SU-DHL-6 (cell line): ENCODE measurements around the gene SLC22A23.

Source experiments
- H2AFZ ChIP-seq: fragments of 200-600 bp; sonication (generic); 2 replicates; pipeline ENCODE4 v1.6.1; 2014; ENCODE audit warnings: low read depth, mild to moderate bottlenecking, moderate library complexity, mixed read lengths, antibody characterized with exemption, low read length; ENCODE audit not compliant: severe bottlenecking
- H3F3A ChIP-seq: fragments of 200-600 bp; shearing (Covaris generic); 2 replicates; pipeline ENCODE4 v1.6.0; 2016; ENCODE audit warnings: antibody characterized with exemption, mild to moderate bottlenecking; ENCODE audit not compliant: insufficient read depth
- H3K27ac ChIP-seq: fragments of 200-600 bp; sonication (generic); 2 replicates; pipeline ENCODE4 v1.5.1; 2016; ENCODE audit warnings: low read depth, mild to moderate bottlenecking, low read length, moderate library complexity, mixed read lengths
- H3K27me3 ChIP-seq: fragments of 200-600 bp; sonication (generic), shearing (Covaris generic); 2 replicates; pipeline ENCODE4 v1.6.0; 2014; ENCODE audit warnings: mild to moderate bottlenecking, low read length
- H3K36me3 ChIP-seq: fragments of 200-600 bp; sonication (generic); 2 replicates; pipeline ENCODE4 v1.6.1; 2014; ENCODE audit warnings: mild to moderate bottlenecking, low read length, mixed read lengths
- H3K4me2 ChIP-seq: fragments of 300-600, 200-600 bp; shearing (Covaris generic), sonication (generic); 2 replicates; pipeline ENCODE4 v1.6.0; 2014; ENCODE audit warnings: low read length, low read depth, mild to moderate bottlenecking; ENCODE audit not compliant: poor library complexity, severe bottlenecking
- H3K4me3 ChIP-seq: fragments of 200-600 bp; sonication (generic); 2 replicates; pipeline ENCODE4 v1.5.1; 2014; ENCODE audit warnings: antibody characterized with exemption, low read length, mild to moderate bottlenecking, mixed read lengths; ENCODE audit not compliant: insufficient read depth, poor library complexity, severe bottlenecking
- H3K79me2 ChIP-seq: fragments of 200-600 bp; sonication (generic); 2 replicates; pipeline ENCODE4 v1.6.1; 2014; ENCODE audit warnings: mild to moderate bottlenecking, low read length, moderate library complexity; ENCODE audit not compliant: insufficient read depth
- H3K9ac ChIP-seq: fragments of 200-600 bp; sonication (generic); 2 replicates; pipeline ENCODE4 v1.7.0; 2014; ENCODE audit warnings: mild to moderate bottlenecking, low read length
- H3K9me2 ChIP-seq: fragments of 200-600 bp; sonication (generic); replicated peaks from 2 replicates; pipeline ENCODE4 v1.6.1; 2014; ENCODE audit warnings: low read length; ENCODE audit not compliant: insufficient read depth
- H3K9me3 ChIP-seq: fragments of 200-600 bp; sonication (generic); 2 replicates; pipeline ENCODE4 v1.6.1; 2014; ENCODE audit warnings: low read length, mixed read lengths; ENCODE audit not compliant: insufficient read depth
- H4K20me1 ChIP-seq: fragments of 200-600 bp; sonication (generic); 2 replicates; pipeline ENCODE4 v1.6.1; 2014; ENCODE audit warnings: low read depth, mild to moderate bottlenecking, antibody characterized with exemption, low read length, moderate library complexity, mixed read lengths
- EZH2phosphoT487 ChIP-seq: fragments of 200-600 bp; sonication (generic), shearing (Covaris generic); conservative IDR thresholded peaks from 2 replicates; pipeline ENCODE4 v1.6.1; 2018; ENCODE audit warnings: mild to moderate bottlenecking, antibody characterized with exemption, low read length, moderate library complexity, mixed read lengths
- TF ChIP-seq, protein P1 (sequence below): fragments of 200-600 bp; sonication (generic); IDR thresholded peaks from one replicate; pipeline ENCODE4 v1.5.1; 2017; ENCODE audit warnings: antibody characterized with exemption, mild to moderate bottlenecking, low read length, moderate library complexity; ENCODE audit not compliant: insufficient read depth, poor library complexity, severe bottlenecking

The SLC22A23 gene

DNA sequence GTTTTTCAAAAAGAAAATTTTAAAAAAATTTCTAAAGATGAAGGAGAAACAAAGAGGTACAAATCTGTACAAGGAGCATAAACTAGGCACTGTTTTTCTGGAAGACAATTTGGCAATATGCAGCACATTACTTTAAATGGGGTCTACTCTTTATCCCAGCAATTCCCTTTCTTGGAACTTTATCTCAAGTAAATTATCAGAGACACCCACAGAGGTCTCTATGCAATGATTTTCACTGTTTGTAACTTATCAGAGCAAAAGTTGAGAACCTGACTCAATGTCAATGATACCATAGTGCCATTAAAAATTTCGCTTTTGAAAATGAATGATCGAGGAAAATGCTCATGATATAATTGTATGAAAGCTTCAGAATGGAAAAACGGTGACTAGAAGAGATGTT is 35.7 kb downstream of the SLC22A23 start:
- H3F3A ChIP-seq, result no peaks in the 10 kb centered on the region
- H3K79me2 ChIP-seq, result no peaks in the 10 kb centered on the region
- TF ChIP-seq, protein P1, sequence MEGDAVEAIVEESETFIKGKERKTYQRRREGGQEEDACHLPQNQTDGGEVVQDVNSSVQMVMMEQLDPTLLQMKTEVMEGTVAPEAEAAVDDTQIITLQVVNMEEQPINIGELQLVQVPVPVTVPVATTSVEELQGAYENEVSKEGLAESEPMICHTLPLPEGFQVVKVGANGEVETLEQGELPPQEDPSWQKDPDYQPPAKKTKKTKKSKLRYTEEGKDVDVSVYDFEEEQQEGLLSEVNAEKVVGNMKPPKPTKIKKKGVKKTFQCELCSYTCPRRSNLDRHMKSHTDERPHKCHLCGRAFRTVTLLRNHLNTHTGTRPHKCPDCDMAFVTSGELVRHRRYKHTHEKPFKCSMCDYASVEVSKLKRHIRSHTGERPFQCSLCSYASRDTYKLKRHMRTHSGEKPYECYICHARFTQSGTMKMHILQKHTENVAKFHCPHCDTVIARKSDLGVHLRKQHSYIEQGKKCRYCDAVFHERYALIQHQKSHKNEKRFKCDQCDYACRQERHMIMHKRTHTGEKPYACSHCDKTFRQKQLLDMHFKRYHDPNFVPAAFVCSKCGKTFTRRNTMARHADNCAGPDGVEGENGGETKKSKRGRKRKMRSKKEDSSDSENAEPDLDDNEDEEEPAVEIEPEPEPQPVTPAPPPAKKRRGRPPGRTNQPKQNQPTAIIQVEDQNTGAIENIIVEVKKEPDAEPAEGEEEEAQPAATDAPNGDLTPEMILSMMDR, result no peak
- TF ChIP-seq EZH2phosphoT487, result no peak
- H3K4me2 ChIP-seq, result no peak overlapping the region
- H3K9me2 ChIP-seq, result no peaks in the 10 kb centered on the region
- no peak overlapping the region for H3K4me3 ChIP-seq
- no peaks in the 10 kb centered on the region for H3K9me3 ChIP-seq
- no peaks in the 10 kb centered on the region for H3K27me3 ChIP-seq
- H3K36me3 ChIP-seq, result no peaks in the 10 kb centered on the region
- no peaks in the 10 kb centered on the region for H4K20me1 ChIP-seq
- H2AFZ ChIP-seq, result no peak overlapping the region
- no peak overlapping the region for H3K9ac ChIP-seq
- no peak overlapping the region for H3K27ac ChIP-seq

DNA sequence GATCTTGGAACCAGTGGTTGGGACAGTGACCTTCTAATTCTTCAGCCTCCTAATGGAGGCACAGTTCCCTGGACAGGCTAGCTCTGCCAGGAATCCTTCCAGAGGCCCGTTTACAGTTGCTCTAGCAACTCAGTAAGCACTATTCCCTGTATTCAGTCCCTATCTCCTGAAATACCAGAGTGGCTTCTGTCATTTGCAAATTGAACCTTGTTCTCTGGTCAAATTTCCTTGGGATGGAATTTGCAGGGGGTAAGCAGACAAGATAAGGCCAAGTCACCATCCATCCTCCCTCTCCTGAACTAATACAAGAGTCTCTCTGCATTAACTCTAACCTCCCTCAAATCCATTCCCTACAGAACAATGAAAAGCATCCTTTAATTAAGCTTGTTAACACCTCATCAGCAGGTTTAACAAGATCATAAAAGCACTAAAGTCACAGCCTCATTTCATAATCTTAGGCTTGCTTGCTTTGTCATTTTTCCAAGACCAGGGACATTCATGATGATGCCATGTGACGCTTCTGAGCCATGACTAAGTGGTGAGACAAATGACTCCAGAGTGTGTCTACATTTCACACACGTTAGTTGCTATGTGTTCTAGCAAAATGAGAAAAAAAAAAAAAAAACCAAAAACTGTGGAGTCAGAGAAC is 37.1 kb downstream of the SLC22A23 start:
- H4K20me1 ChIP-seq, result no peaks in the 10 kb centered on the region
- H3K9ac ChIP-seq, result no peak overlapping the region
- no peaks in the 10 kb centered on the region for H3K79me2 ChIP-seq
- no peak overlapping the region for H3K27ac ChIP-seq
- TF ChIP-seq EZH2phosphoT487, result no peak
- TF ChIP-seq, protein P1, result no peak
- no peak overlapping the region for H3K4me3 ChIP-seq
- no peak overlapping the region for H2AFZ ChIP-seq
- no peaks in the 10 kb centered on the region for H3K9me3 ChIP-seq
- H3K9me2 ChIP-seq, result no peaks in the 10 kb centered on the region
- no peaks in the 10 kb centered on the region for H3F3A ChIP-seq
- no peaks in the 10 kb centered on the region for H3K27me3 ChIP-seq
- no peak overlapping the region for H3K4me2 ChIP-seq
- no peaks in the 10 kb centered on the region for H3K36me3 ChIP-seq

GRCh38 chr6:3418496-3419060 is 38.3 kb downstream of the SLC22A23 start:
- H3K27me3 ChIP-seq, result no peaks in the 10 kb centered on the region

More at GRCh38 chr6:3418496-3419060, 38.3 kb downstream of the SLC22A23 start:
- Histone ChIP-seq H3K27ac (no peak overlapping the region), H3F3A (no peaks in the 10 kb centered on the region), H3K36me3 (no peaks in the 10 kb centered on the region), H3K4me2 (no peak overlapping the region), H3K9me3 (no peaks in the 10 kb centered on the region), H3K9ac (no peak overlapping the region), H4K20me1 (no peaks in the 10 kb centered on the region), H3K79me2 (no peaks in the 10 kb centered on the region), H2AFZ (no peak overlapping the region), H3K4me3 (no peak overlapping the region), H3K9me2 (no peaks in the 10 kb centered on the region)
- no peak for TF ChIP-seq EZH2phosphoT487
- TF ChIP-seq, protein P1, result no peak
